Progenitor cell of endocrine pancreas (in vitro differentiated cells): Measurements from ENCODE around the gene DNAH11. TPM values are rescaled to one million over a fixed set of nuclear protein-coding genes. Genes with fewer than 3 reads are reported as not detected.

ENCODE experiments used
- DNase-seq: peaks from one replicate; pipeline ENCODE4 v3.0.0; 2021; ENCODE audit warnings: low spot score; ENCODE audit not compliant: unreplicated experiment
- H3K27ac Mint-ChIP-seq: 2 replicates; pipeline ENCODE4 v1.8.0; 2021; ENCODE audit warnings: mild to moderate bottlenecking, moderate library complexity, mixed read lengths
- H3K27me3 Mint-ChIP-seq: 2 replicates; pipeline ENCODE4 v1.8.0; 2021; ENCODE audit warnings: mixed read lengths
- H3K36me3 Mint-ChIP-seq: 2 replicates; pipeline ENCODE4 v1.8.0; 2022; ENCODE audit warnings: mixed read lengths; ENCODE audit not compliant: insufficient read depth
- H3K4me1 Mint-ChIP-seq: 2 replicates; pipeline ENCODE4 v1.8.0; 2021; ENCODE audit warnings: low read depth, mixed read lengths
- H3K4me3 Mint-ChIP-seq: 2 replicates; pipeline ENCODE4 v1.8.0; 2021; ENCODE audit warnings: low read depth, mild to moderate bottlenecking, moderate library complexity, mixed read lengths
- H3K9me3 Mint-ChIP-seq: 2 replicates; pipeline ENCODE4 v1.8.0; 2021; ENCODE audit warnings: low read depth, mixed read lengths
- total RNA-seq: library from RNA; stranded (reverse); gene quantifications from 2 replicates; pipeline ENCODE4 v1.2.1, GENCODE V29; 2021
- TF ChIP-seq, protein P1 (sequence below): fragments of 200-600 bp; sonication (generic); IDR thresholded peaks from one replicate; pipeline ENCODE4 v1.5.0; 2021; ENCODE audit warnings: antibody characterized with exemption, mild to moderate bottlenecking; ENCODE audit not compliant: unreplicated experiment

The DNAH11 gene
- total RNA-seq, 1 donor from 2014 or later = 1.6 TPM

DNA sequence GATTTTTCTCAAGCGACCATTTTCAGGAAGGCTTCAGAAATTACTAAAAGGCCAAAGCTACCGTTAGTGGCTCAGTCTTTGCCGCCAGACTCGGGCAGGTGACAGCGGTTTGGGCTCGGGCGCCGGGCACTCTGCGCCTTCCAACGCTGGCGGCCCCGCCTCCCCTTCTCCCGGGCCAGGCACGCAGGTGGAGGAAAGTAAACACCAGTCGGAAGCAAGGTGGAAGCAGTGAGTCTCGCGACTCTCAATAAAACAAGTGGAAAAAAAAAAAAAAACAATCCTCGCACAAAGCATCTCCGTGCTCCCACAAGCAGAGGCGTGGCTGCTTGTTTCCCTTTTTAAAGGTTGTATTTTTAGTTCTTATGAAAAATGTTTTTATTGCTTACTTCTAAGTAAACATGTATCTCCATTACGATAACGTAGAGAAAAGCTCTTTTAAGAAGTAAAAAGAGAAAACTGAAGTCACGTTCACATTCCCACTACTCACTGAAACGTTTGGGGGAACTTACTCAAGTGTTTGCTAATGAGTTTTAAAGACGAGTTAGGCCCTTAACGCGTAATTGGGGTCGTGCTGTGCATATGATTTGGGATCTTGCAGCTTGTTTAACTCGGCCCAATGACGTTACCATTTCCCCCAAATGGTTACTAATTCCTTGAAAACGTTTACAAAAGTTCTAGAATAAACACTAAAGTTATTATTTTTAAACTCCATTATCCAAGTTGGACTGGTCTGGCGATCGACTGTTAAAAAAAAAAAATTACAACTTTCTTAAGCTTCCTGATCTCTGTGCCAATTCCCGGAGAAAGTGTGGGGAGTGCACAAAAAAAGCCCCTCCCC is 402.0 kb downstream of the DNAH11 start:
- no peaks in the 10 kb centered on the region for H3K9me3 Mint-ChIP-seq
- H3K4me1 Mint-ChIP-seq = peaks cover 38% of the 10 kb centered on the region
- TF ChIP-seq, protein P1, sequence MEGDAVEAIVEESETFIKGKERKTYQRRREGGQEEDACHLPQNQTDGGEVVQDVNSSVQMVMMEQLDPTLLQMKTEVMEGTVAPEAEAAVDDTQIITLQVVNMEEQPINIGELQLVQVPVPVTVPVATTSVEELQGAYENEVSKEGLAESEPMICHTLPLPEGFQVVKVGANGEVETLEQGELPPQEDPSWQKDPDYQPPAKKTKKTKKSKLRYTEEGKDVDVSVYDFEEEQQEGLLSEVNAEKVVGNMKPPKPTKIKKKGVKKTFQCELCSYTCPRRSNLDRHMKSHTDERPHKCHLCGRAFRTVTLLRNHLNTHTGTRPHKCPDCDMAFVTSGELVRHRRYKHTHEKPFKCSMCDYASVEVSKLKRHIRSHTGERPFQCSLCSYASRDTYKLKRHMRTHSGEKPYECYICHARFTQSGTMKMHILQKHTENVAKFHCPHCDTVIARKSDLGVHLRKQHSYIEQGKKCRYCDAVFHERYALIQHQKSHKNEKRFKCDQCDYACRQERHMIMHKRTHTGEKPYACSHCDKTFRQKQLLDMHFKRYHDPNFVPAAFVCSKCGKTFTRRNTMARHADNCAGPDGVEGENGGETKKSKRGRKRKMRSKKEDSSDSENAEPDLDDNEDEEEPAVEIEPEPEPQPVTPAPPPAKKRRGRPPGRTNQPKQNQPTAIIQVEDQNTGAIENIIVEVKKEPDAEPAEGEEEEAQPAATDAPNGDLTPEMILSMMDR = no peak
- DNase-seq = peak; percentile 53
- H3K27me3 Mint-ChIP-seq = peaks cover 15% of the 10 kb centered on the region
- peak overlapping the region; percentile 99 for H3K27ac Mint-ChIP-seq
- H3K4me3 Mint-ChIP-seq = peak overlapping the region; percentile 78
- no peaks in the 10 kb centered on the region for H3K36me3 Mint-ChIP-seq

DNA sequence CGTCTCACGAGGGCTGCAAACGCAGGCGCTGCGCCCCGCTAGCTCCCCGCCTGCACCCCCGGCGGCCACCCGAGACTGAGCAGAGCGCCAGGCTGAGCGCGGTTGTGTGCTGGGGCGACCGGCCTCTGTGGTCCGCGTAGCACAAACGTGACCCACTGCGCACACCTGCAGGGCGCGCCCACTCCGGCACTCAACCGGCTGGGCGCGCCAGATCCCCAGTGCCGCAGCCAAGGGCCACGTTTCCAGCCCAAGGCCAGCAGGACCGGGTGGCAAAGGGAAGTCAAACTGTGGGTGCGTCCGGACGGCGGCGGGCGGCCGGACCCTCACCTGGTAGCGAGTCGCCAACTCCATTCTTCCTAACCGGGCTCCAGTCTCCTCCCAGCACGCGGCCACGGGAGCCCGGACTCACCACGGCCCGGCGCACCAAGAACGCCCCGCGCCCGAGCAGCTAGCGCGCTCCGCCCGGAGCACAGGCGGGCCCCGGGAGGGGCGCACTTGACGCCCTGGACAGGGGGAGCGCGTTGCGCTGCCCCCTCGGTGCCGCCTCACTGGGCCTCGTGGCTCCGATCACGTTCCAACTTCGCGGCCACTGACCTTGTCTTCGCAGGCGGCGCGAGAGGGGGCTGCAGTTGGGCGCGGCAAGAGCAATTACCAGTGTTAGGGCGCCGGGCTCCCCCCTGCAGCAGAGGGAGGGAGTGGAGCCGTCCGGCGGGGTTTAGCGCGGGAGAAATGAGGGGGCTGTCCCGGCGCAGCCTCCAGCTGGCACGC is 402.8 kb downstream of the DNAH11 start, which contains the start of gene CDCA7L:
TSS of gene CDCA7L (minus strand) at position 446 of the 768 bp plus-strand sequence. CDS start at position 351, 95 bp downstream.
- Mint-ChIP-seq H3K4me3 (peak within 1 kb of the TSS; percentile 78), H3K36me3 (no peaks in the 10 kb centered on the region), H3K27me3 (peaks cover 13% of the 10 kb centered on the region), H3K9me3 (no peaks in the 10 kb centered on the region), H3K27ac (peak within 1 kb of the TSS; percentile 99), H3K4me1 (peaks cover 37% of the 10 kb centered on the region)
- TF ChIP-seq, protein P1 = peak; percentile 23
- DNase-seq = peak; percentile 63

DNA sequence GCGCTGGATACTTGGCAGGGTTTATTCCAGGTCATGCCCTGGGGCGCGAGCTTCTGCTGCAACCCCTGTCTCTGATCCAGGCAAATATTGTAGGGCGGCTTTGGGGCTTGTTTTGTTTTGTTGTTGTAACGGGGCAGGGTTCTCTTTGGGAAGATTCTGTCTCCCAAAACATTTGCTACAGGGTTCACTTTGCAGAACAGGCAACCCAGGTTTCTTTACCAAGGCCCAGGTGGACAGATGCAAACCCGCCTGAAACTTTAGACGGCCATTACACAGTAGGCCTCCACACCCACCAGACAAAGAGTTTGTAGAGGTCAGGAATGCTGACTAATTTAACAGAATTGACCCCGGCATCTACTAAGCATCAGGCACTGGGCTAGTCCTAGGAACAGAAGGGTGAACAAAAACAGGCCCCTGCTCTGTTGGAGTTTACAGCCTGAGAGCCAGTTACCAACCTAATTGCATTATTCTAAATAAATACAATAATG is 403.4 kb downstream of the DNAH11 start:
- Mint-ChIP-seq H3K4me1 (peaks cover 35% of the 10 kb centered on the region), H3K4me3 (peak overlapping the region; percentile 78), H3K9me3 (no peaks in the 10 kb centered on the region), H3K27me3 (peaks cover 13% of the 10 kb centered on the region), H3K27ac (peak overlapping the region; percentile 99), H3K36me3 (no peaks in the 10 kb centered on the region)
- DNase-seq = no peak
- TF ChIP-seq, protein P1 = no peak

DNA sequence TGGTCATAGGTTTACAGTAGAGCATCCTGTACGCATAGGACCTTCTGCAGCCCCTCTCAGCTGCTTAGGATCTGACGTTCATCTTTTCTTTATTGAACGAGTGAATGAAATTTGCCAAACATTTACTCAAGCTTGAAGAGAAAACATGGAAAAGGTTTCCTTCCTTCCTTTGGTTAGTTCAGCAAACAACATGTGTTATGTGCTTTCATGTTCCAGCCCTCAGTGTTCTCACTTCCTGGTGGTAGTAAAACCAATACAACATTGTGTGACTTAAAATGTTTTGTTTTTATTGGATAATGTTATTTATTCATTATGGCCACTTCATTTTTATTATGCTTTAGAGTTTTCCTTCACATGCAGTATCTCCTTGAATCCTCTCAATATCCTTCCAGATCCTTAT is 404.2 kb downstream of the DNAH11 start:
- no peak overlapping the region for H3K27ac Mint-ChIP-seq
- peaks cover 13% of the 10 kb centered on the region for H3K27me3 Mint-ChIP-seq
- no peak overlapping the region for H3K4me3 Mint-ChIP-seq
- TF ChIP-seq, protein P1 = no peak
- no peaks in the 10 kb centered on the region for H3K9me3 Mint-ChIP-seq
- DNase-seq = no peak
- H3K36me3 Mint-ChIP-seq = no peaks in the 10 kb centered on the region
- H3K4me1 Mint-ChIP-seq = peaks cover 27% of the 10 kb centered on the region

DNA sequence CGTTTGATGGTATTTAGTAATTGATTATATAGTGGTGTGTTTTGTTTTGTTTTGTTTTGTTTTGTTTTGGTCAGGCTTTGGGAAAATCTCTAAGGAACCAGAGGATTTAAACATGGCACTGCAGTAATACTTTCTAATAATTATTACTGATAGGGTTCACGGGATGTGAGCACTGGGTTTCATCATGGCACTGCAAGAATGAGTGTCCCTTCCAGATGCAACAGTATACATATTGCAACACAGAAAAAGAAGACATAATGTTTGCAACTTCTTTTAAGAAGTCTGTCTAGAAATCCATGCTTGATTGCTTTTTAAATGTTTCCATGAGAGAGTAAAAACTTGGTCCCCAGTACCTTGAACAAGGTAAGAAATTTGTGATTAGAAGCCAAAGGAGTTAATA is 405.1 kb downstream of the DNAH11 start:
- Mint-ChIP-seq H3K9me3 (no peaks in the 10 kb centered on the region), H3K4me1 (peaks cover 21% of the 10 kb centered on the region), H3K27ac (no peak overlapping the region), H3K36me3 (no peaks in the 10 kb centered on the region), H3K4me3 (no peak overlapping the region), H3K27me3 (peaks cover 12% of the 10 kb centered on the region)
- DNase-seq = no peak
- TF ChIP-seq, protein P1 = no peak
